Stimulated activated CD4-positive, alpha-beta T cell treated with anti-CD3 and anti-CD28 coated beads, TNF-alpha, amount 100 ng/mL, for 1 hour (primary cell): ENCODE data around the gene WNT3A.

ENCODE experiments used
- DNase-seq, 3 donors: peaks; one replicate each; pipeline ENCODE4 v3.0.0-alpha.2; 2020; ENCODE audit warnings: low read depth in 3 of 3, low spot score in 1 of 3

Gene WNT3A

GRCh38 chr1:228031276-228031995 is 24.6 kb downstream of the WNT3A start:
- no peak for DNase-seq

- DNase-seq = no peak
Observed at GRCh38 chr1:228032041-228032440, 25.2 kb downstream of the WNT3A start.

GRCh38 chr1:228033376-228033775 is 26.6 kb downstream of the WNT3A start:
- DNase-seq = no peak

DNA sequence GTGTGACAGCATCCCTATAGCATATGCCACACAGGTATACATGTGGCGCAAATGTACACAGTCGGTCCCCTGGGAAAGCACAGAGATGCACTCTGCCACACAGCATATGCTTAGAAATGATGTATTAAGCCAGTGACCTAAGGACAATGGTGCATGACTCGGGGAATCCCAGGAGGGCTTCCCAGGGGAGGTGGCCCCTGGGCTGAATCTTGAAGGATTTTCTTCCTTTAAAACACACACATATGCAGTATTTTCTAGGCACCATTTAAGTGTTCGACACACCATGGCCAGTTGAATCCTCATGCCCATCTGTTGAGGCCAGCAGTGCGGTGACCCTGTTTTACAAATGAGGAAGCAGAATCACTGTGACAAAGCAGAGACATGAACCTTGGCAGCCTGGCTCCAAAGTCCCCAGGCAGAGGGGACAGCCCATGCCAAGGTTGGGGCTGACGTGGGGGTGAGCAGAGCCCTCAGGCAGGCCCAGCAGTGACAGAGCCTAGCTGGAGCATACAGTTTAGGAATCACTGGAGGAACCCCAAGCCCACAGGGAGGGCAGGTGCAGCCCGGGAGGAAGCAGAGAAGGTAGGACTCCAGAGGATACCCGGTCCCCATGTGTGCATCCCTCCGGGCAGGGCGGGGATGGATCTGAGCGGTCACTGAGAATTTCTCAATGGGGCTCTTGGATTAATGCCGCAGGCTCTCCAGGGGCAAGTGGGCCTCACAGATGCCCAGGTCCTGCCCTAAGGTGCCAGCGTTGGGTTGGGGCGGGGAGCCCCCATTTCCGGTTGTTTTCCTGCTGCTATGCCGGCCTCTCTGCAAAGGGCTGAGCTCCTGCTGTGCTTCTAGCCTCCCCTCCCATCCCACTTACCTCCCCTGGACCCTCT is 28.4 kb downstream of the WNT3A start:
- DNase-seq = no peak

DNA sequence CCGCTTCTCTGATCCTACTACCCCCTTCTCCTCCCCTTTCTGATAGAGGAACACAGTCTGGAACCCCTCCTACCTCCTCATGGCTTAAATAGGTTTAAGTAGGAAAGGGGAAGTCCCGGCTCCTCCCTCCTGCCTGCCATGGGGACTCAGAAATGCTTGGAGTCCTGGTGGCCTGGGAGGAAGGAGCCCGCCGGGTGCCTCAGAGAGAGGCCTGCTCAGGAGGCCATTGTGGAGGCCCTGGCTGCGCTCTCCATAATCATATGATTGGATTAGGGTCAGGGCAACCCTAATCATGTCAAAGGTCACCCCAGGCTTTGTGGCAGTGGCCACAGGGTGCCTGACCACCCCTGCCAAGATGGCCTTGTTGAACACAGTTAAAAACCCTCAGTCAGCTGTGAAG is 29.0 kb downstream of the WNT3A start:
- no peak for DNase-seq

- no peak for DNase-seq
Observed at GRCh38 chr1:228036701-228037231, 30.0 kb downstream of the WNT3A start.

GRCh38 chr1:228037401-228038386 is 30.9 kb downstream of the WNT3A start:
- DNase-seq = no peak

GRCh38 chr1:228038387-228039005 is 31.7 kb downstream of the WNT3A start:
- DNase-seq = no peak

DNA sequence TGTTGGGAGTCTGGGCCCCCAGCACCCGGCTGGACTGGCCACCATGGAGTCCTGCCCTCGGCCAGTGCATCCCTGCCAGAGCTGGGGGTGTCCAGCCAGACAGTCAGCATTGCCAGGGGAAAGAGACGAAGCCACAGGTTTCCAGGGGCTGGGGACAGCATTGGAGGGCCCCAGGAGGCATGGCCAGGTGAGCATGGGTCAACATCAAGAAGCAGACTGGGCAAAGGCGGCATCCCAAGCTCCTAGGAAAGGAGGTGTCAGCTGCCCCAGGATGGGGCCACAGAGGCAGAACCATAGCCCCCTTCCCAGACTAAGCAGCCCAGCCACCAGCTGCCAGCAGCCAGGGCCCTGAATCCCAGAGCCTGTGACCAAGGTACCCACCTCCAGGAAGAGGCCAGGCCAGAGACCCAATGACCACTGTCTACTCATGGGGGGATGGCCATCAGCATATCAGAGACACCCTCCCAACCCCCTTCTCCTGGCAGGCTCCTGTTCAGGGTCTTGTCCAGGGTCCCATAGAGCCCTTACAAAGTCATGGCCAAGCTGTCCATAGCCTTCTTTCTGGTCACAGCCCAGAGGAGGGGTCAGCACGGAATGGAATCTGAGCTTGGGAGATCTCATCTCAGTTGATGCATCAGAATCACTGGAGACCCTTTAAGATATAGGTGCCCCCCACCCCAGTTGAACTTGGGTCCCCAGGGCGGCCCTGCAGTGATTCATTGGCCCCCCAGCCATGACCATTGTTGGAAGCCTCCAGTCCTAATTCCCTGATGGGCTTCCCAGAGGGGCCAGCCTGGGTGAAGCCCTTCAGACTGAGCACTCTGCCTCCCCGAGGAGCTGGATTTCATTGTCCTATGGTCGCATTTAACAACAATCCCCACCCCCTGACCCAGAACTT is 32.5 kb downstream of the WNT3A start:
- no peak for DNase-seq

DNA sequence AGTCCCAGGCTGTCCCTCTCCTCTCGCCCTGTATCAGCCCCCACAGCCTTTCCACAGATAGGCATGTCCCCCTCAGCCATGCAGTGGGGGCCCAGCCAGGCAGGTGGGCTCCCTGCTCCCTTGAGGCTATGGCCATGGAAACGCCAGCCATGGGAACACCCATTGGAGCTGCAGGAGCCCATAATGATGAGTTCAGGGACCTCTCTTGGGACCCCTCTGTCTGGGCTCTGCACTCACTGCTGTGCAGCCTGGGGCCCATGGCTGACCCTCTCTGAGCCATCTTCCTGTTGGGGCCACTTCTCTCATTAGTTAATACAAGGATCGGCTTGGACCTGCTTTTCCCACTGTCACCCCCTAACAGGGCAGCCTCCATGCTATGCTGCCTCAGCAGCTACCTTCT is 33.2 kb downstream of the WNT3A start:
- DNase-seq = no peak

DNA sequence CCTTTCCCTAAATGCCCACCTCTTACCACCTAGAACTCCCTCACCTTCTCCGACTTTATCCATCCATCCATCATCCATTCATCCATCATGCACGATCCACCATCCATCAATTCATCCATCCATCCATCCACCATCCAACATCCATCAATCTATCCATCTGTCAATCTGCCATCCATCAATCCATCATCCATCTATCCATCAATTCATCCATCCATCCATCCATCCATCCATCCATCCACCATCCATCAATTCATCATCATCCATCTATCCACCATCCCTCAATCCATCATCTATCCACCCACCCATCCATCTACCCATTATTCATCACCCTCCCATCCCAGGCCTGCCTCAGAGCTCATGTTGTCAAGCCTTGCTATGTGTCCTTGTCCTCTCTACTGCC is 34.5 kb downstream of the WNT3A start:
- DNase-seq = no peak

- DNase-seq = no peak
Observed at GRCh38 chr1:228042508-228042907, 35.7 kb downstream of the WNT3A start.

DNA sequence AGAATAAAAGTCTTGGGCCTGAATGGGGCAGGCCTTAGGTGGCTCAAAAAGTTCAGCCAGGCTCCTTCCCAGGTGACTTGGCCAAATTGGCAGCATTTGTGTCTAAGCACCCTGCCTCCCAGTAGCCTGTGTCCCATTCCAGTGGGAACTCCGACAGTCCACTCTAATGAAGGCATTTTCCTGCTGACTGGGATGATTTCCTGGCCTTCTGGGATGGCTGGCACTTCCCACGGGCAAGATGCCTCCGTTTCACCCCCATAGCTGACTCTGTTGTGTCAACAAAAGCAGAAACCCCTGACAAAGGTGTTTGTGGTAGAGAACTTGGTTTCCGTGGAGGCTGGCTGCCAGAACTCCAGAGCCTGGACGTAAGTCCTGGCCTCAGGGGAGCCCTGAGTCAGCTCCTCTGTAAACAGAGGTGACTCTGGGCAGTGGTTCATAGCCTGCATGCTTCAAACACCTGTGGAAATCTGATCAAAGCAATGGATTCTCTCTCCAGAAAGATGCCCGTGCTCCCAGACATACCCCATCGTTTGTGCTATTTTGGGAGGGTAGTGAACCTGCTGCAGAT is 36.6 kb downstream of the WNT3A start:
- DNase-seq = no peak

DNA sequence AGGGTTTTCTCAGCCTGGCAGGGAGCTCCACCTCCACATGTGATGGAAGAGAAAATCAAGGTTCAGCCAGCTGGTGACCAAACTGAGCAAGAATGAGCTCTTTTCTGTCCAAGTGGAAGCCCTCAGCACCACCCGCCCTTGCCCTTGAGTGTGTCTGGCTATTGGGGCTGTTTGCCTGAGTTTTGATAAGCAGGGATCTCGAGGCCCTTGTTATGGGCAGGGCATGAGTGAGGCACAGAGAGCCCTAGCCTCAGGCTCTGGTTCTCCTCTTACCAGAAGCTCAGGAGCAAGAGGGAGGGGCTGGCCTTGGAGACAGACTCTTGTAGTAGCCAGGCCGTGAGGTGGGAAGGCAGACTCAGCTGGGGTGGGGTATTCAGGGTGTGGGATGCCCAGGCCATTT is 38.2 kb downstream of the WNT3A start:
- no peak for DNase-seq

- no peak for DNase-seq
Observed at GRCh38 chr1:228045405-228045804, 38.6 kb downstream of the WNT3A start.

DNA sequence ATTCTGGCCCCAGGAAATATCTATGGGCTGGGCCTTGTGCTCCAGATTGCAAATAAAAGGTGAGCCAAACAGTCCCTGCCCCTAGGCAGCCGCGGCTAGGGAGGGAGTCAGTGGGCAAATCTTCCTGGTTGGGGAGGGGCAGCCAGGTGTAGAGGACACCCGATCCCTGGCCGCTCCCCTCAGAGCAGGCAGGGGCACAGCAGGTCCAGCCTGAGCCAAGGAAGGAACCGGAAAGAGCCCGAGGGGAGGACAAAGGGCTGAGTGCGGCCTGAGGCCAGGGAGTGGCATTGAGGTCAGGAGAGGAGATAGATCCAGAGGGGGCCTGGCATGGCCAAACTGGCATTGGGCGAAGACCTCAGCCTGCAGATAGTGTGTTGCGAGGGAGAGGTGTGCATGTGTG is 39.1 kb downstream of the WNT3A start:
- no peak for DNase-seq

GRCh38 chr1:228046421-228047182 is 39.8 kb downstream of the WNT3A start:
- no peak for DNase-seq

DNA sequence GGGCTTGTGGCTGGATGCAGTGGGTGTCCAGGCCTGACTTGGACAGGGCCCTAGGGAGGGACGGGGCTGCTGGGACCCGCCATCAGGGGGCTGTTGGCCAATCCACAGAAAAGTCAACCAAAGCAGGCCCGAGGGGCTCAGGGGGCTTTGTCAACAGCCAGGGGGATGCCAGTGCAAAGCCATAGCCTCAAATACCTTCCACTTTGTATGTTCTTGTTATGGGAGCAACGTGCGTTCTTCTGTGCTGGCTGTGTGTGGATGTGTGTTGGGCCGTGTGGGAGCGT is 40.3 kb downstream of the WNT3A start:
- no peak for DNase-seq

DNA sequence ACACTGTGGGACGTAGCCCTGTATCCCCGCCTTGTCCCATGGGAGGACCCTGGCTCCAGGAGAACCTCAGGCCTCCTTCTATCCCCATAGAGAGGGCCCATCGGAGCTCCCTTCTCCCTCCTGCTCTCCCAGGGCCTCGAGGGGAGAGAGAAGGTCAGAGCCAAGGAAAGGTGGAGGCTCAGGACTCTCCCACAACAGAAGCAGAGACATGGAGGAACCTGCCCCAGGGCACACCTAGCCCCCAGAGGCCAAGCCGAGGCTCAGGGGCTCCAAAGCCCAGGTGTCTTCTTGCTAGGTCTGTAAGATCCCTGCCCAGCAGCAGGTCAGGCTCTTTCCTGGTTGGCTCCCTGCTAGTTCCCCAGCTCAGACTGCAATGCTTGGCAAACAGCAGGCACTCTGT is 41.3 kb downstream of the WNT3A start:
- DNase-seq = no peak
